Neuronal stem cell (in vitro differentiated cells): ENCODE results near the gene TMEM132D.
A peak's percentile ranks its signal among the peaks of the same experiment; 100 is the strongest.

Experiments
- DNase-seq: peaks from one replicate; pipeline ENCODE4 v3.0.0-alpha.2; 2013; ENCODE audit warnings: low spot score
- H2AFZ ChIP-seq: one replicate; pipeline ENCODE4 v1.6.1; 2013; ENCODE audit warnings: mild to moderate bottlenecking, low read length, inconsistent platforms
- H2AK5ac ChIP-seq: 2 replicates; pipeline ENCODE4 v1.6.1; 2013; ENCODE audit warnings: low read depth, mild to moderate bottlenecking, inconsistent platforms, low read length, moderate library complexity, mixed read lengths
- H2BK120ac ChIP-seq: 2 replicates; pipeline ENCODE4 v1.6.1; 2013; ENCODE audit warnings: low read depth, mild to moderate bottlenecking, inconsistent platforms, low read length, moderate library complexity, mixed read lengths
- H2BK12ac ChIP-seq: one replicate; pipeline ENCODE4 v1.6.1; 2013; ENCODE audit warnings: low read length, inconsistent platforms
- H2BK15ac ChIP-seq: 2 replicates; pipeline ENCODE4 v1.6.1; 2013; ENCODE audit warnings: mild to moderate bottlenecking, low read length, inconsistent platforms, mixed read lengths
- H2BK5ac ChIP-seq: one replicate; pipeline ENCODE4 v1.6.1; 2013; ENCODE audit warnings: inconsistent platforms, mild to moderate bottlenecking, low read length, moderate library complexity
- H3K14ac ChIP-seq: one replicate; pipeline ENCODE4 v1.6.1; 2013; ENCODE audit warnings: low read length, inconsistent platforms
- H3K18ac ChIP-seq: 2 replicates; pipeline ENCODE4 v1.6.1; 2013; ENCODE audit warnings: low read length, inconsistent platforms
- H3K23ac ChIP-seq: 2 replicates; pipeline ENCODE4 v1.6.1; 2013; ENCODE audit warnings: low read depth, mild to moderate bottlenecking, mixed read lengths, low read length, inconsistent platforms; ENCODE audit not compliant: poor library complexity
- H3K27ac ChIP-seq: replicated peaks from 3 replicates; pipeline ENCODE4 v1.5.1; 2013; ENCODE audit warnings: low read length, inconsistent platforms
- H3K27me3 ChIP-seq, 3 experiments: 2 replicates each; pipeline ENCODE4 v1.6.1; 2013; ENCODE audit warnings: low read length in 3 of 3, mild to moderate bottlenecking in 2 of 3, inconsistent platforms in 1 of 3, low read depth in 1 of 3, mixed read lengths in 1 of 3, moderate library complexity in 1 of 3; ENCODE audit not compliant: control insufficient read depth in 3 of 3, insufficient read depth in 3 of 3
- H3K36me3 ChIP-seq, 2 donors: replicated peaks in 1 of 2; 2 replicates each; pipeline ENCODE4 v1.6.1; 2013; ENCODE audit warnings: low read length in 2 of 2; ENCODE audit not compliant: control insufficient read depth in 2 of 2, insufficient read depth in 2 of 2
- H3K4ac ChIP-seq: 2 replicates; pipeline ENCODE4 v1.6.1; 2013; ENCODE audit warnings: inconsistent platforms, mild to moderate bottlenecking, low read length, moderate library complexity
- H3K4me1 ChIP-seq, 2 donors: 1 replicate in 1 of 2; 2 replicates in 1 of 2; pipeline ENCODE4 v1.6.1; 2013; ENCODE audit warnings: low read length in 2 of 2, low read depth in 1 of 2; ENCODE audit not compliant: control insufficient read depth in 2 of 2, insufficient read depth in 1 of 2
- H3K4me2 ChIP-seq: one replicate; pipeline ENCODE4 v1.6.1; 2013; ENCODE audit warnings: mild to moderate bottlenecking, low read length, inconsistent platforms; ENCODE audit not compliant: insufficient read depth, poor library complexity, severe bottlenecking
- H3K4me3 ChIP-seq, 2 donors: 2 replicates each; pipeline ENCODE4 v1.5.1; 2013; ENCODE audit warnings: low read length in 2 of 2, mild to moderate bottlenecking in 2 of 2, inconsistent platforms in 1 of 2, moderate library complexity in 1 of 2
- H3K79me1 ChIP-seq: one replicate; pipeline ENCODE4 v1.6.1; 2013; ENCODE audit warnings: low read depth, mild to moderate bottlenecking, inconsistent platforms, low read length, moderate library complexity
- H3K9ac ChIP-seq: one replicate; pipeline ENCODE4 v1.6.1; 2013; ENCODE audit warnings: mild to moderate bottlenecking, low read depth, low read length, inconsistent platforms; ENCODE audit not compliant: poor library complexity
- H3K9me3 ChIP-seq, 2 donors: replicated peaks in 1 of 2; 2 replicates each; pipeline versions ENCODE3 to v1.6.1; 2013; ENCODE audit warnings: low read length in 2 of 2, mild to moderate bottlenecking in 2 of 2, inconsistent platforms in 1 of 2, low read depth in 1 of 2, mixed read lengths in 1 of 2, moderate library complexity in 1 of 2; ENCODE audit not compliant: control insufficient read depth in 2 of 2, insufficient read depth in 1 of 2
- H4K8ac ChIP-seq: one replicate; pipeline ENCODE4 v1.6.1; 2013; ENCODE audit warnings: low read depth, mild to moderate bottlenecking, inconsistent platforms, low read length, moderate library complexity
- H4K91ac ChIP-seq: one replicate; pipeline ENCODE4 v1.6.1; 2013; ENCODE audit warnings: low read length, low read depth, mild to moderate bottlenecking, inconsistent platforms; ENCODE audit not compliant: poor library complexity
- WGBS, 2 donors: extraction: QIAGEN DNeasy Blood & Tissue Kit; methylation state at CpG; one replicate each; pipeline ENCODE4 v1.1.7; 2013; ENCODE audit warnings: missing lambda C conversion rate in 2 of 2, mixed read lengths in 1 of 2; ENCODE audit not compliant: insufficient read length in 2 of 2, insufficient replicate concordance in 1 of 2; ENCODE audit errors: extremely low coverage in 2 of 2; 5-methylcytosine and 5-hydroxymethylcytosine counted together

The TMEM132D gene

GRCh38 chr12:129115558-129115957, 788.3 kb downstream of the TMEM132D start:
- Histone ChIP-seq H3K4me1 (no peaks in the 10 kb centered on the region), H3K36me3 (no peaks in the 10 kb centered on the region), H2BK15ac (no peak overlapping the region), H3K23ac (no peak overlapping the region), H2BK12ac (no peak overlapping the region), H3K4me2 (no peak overlapping the region), H4K91ac (no peak overlapping the region), H2AFZ (no peak overlapping the region), H2BK5ac (no peak overlapping the region), H3K4me3 (no peak overlapping the region), H4K8ac (no peak overlapping the region), H3K4ac (no peak overlapping the region), H2BK120ac (no peak overlapping the region), H3K14ac (no peak overlapping the region), H3K9me3 (no peaks in the 10 kb centered on the region), H3K79me1 (no peaks in the 10 kb centered on the region), H2AK5ac (no peak overlapping the region), H3K27ac (no peak overlapping the region), H3K27me3 (no peaks in the 10 kb centered on the region), H3K9ac (no peak overlapping the region), H3K18ac (no peak overlapping the region)
- no CpG with 5 or more reads among the region's 5 CpGs for WGBS, 2 donors
- no peak for DNase-seq

- Histone ChIP-seq H3K4me3 (no peak overlapping the region), H2BK120ac (no peak overlapping the region), H4K91ac (no peak overlapping the region), H2AFZ (no peak overlapping the region), H2BK15ac (no peak overlapping the region), H2BK12ac (no peak overlapping the region), H3K27ac (no peak overlapping the region), H3K4me2 (no peak overlapping the region), H3K9me3 (peaks cover 0 to 5% of the 10 kb centered on the region in 2 donors), H3K4me1 (no peaks in the 10 kb centered on the region), H3K9ac (no peak overlapping the region), H3K27me3 (no peaks in the 10 kb centered on the region), H2BK5ac (no peak overlapping the region), H3K23ac (no peak overlapping the region), H3K36me3 (no peaks in the 10 kb centered on the region), H3K4ac (no peak overlapping the region), H3K14ac (no peak overlapping the region), H3K18ac (no peak overlapping the region), H3K79me1 (no peaks in the 10 kb centered on the region), H4K8ac (no peak overlapping the region), H2AK5ac (no peak overlapping the region)
- no CpG with 5 or more reads among the region's 8 CpGs for WGBS, 2 donors
- DNase-seq: no peak
Measured at GRCh38 chr12:129110575-129110974, 793.2 kb downstream of the TMEM132D start.

GRCh38 chr12:129109174-129110001, 794.4 kb downstream of the TMEM132D start:
- Histone ChIP-seq H2AK5ac (peak overlapping the region; percentile 30), H4K91ac (no peak overlapping the region), H3K27me3 (no peaks in the 10 kb centered on the region), H3K36me3 (no peaks in the 10 kb centered on the region), H3K18ac (no peak overlapping the region), H3K23ac (no peak overlapping the region), H3K4me3 (no peak overlapping the region), H3K79me1 (no peaks in the 10 kb centered on the region), H2BK5ac (no peak overlapping the region), H4K8ac (no peak overlapping the region), H2BK12ac (no peak overlapping the region), H3K9me3 (peaks cover 0 to 5% of the 10 kb centered on the region in 2 donors), H3K14ac (no peak overlapping the region), H3K27ac (no peak overlapping the region), H3K4me1 (no peaks in the 10 kb centered on the region), H3K4me2 (no peak overlapping the region), H3K9ac (no peak overlapping the region), H2BK120ac (no peak overlapping the region), H2BK15ac (no peak overlapping the region), H3K4ac (no peak overlapping the region), H2AFZ (no peak overlapping the region)
- WGBS, 2 donors: no CpG with 5 or more reads among the region's 17 CpGs
- no peak for DNase-seq

GRCh38 chr12:129106772-129107171, 797.1 kb downstream of the TMEM132D start:
- Histone ChIP-seq H3K4me2 (no peak overlapping the region), H3K4ac (no peak overlapping the region), H3K27me3 (peaks cover 0 to 2% (median 0%) of the 10 kb centered on the region in 3 experiments), H4K91ac (no peak overlapping the region), H3K9me3 (peaks cover 0 to 8% of the 10 kb centered on the region in 2 donors), H4K8ac (no peak overlapping the region), H2BK5ac (no peak overlapping the region), H3K36me3 (no peaks in the 10 kb centered on the region), H2AFZ (no peak overlapping the region), H2AK5ac (no peak overlapping the region), H3K9ac (no peak overlapping the region), H3K4me1 (peaks cover 0 to 4% of the 10 kb centered on the region in 2 donors), H2BK120ac (no peak overlapping the region), H3K14ac (no peak overlapping the region), H3K18ac (no peak overlapping the region), H3K4me3 (no peak overlapping the region), H3K23ac (no peak overlapping the region), H3K27ac (no peak overlapping the region), H2BK15ac (no peak overlapping the region), H3K79me1 (no peaks in the 10 kb centered on the region), H2BK12ac (no peak overlapping the region)
- WGBS, 2 donors: no CpG with 5 or more reads among the region's 2 CpGs
- no peak for DNase-seq
